Eye (tissue), 1 donor: ENCODE measurements around the gene RAB7B.
"Not testable (repeated sequence)": the region's sequence is repeated elsewhere in the genome, so short reads cannot be mapped to it uniquely, and the experiment has no call there.

Source experiments
- DNase-seq: peaks from one replicate; pipeline ENCODE4 v3.0.0-alpha.2; 2015

Gene RAB7B

DNA sequence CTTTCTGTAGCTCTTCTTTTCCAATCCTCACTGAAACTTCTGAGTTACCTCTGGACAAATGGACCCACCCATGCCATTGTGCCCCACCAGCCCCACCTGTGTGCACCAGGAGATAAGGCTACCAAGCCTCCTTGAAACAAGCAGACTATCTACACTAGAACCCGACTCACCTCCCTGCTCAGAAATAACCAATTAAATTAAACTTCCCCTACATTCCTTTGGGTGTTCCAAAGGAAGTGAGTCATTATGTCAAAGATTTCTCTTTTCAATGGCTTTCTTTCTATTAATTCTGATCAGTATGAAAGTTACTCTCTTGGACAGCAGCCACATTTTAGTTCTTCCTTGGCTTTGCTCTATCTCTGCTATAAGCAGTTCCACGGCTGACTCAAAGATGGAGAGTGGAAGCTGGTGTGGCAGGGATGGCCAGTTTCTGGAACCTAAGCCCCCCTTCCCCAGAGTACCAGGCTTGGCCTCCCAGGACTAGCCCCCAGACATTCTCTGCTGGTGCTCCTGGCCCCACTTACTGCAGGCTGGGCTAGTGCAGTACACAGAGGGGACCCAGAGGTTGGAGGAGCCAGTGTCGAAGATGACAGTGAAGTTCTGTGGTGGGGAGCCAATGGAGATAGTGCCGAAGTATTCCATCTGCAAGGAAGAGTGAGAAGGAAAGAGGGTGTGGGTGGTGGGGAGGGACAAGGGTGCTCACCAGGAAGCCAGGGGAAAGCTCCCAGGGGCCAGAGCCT lies 18.6 kb upstream of the RAB7B start:
- DNase-seq: no peak

DNA sequence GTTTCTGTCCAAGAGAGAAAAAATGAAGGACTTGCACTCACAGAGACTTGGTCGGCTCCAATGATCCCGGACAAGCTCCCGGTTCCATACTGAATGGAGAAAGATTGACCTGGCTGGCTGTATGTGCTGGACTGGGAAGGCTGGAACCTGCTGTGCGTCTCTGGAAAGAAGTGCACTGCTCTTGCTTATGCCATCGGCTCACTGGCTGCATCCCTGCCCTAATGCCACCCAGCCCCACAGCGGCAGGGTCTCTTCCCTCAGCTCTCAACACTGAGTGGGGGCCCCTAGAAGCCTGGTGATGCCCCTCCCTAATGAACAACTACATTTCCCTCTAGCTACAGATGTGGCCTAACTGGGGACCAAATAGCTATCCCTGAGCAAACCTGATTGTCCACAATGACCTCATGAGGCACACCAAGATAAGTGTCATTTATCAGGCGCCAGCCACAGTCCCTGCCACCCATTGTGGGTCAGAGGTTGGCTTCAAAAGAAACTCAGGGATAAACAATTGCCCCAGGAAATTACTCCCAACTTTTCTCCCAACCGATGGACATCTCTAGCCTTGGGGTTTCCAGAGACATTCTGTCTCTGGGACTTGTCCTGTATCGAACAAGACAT lies 17.9 kb upstream of the RAB7B start:
- no peak for DNase-seq

DNA sequence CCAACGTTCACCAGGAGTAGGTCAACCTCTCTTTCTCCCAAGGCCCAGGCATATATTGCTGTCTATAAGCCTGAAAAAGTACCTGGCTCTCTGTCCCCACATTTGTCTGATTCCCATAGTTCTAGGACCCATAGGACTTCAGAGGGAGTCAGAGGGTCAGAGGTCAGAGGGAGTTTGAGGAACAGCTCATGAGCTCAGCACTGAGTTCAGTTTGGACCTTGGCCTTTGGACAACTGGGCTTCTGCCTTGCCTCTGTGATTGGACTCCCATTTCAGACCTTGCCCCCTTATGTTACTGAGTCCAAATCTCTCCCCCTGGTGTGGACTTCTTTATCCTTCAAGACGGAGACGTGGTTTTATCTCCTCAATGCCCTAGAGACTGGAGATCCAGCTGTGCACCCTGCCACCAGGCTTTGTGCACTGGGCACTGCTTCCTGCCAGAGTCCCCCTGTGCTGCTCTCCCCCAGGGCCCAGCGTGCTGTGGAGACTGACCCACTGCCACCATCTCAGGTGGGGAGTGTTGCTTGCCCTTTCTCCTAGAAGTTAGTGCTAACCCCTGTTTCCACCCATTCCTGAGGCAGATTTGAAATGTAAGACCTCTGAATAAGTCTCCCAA lies 17.3 kb upstream of the RAB7B start:
- no peak for DNase-seq

DNA sequence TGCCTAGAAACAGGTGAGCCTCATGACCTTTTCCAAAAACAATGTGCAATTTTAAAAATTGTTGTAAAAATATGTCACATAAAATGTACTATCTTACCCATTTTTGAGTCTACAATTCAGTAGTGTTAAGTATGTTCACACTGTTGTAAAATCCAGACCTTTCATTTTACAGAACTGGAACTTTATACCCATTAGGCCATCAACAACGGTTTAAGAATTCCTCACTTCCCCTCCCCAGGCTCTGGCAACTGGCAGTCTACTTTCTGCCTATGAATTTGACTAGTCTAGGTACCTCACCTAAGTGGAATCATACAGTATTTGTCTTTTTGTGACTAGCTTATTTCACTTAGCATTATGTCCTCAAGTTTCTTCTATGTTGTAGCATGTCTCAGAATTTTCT lies 11.9 kb upstream of the RAB7B start:
- no peak for DNase-seq

DNA sequence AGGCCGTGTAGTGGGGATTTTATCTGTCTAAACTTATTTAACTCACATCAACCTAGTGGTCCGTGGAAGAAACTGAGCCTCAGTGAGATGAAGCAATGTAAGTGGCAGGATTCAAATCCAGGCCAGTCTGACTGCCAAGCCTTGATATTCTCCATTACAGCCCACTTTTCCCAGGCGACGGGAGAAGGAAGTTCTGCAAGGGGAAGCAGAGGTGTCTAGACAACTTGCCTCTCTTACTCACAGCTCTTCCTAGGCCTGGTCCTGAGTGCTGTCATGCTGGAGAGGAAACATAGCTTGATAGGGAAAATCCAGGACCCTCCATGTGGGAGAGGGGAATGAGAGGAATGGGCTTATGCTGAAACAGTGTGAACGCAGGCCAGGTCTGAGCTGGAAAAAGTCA lies 11.4 kb upstream of the RAB7B start:
- no peak for DNase-seq

DNA sequence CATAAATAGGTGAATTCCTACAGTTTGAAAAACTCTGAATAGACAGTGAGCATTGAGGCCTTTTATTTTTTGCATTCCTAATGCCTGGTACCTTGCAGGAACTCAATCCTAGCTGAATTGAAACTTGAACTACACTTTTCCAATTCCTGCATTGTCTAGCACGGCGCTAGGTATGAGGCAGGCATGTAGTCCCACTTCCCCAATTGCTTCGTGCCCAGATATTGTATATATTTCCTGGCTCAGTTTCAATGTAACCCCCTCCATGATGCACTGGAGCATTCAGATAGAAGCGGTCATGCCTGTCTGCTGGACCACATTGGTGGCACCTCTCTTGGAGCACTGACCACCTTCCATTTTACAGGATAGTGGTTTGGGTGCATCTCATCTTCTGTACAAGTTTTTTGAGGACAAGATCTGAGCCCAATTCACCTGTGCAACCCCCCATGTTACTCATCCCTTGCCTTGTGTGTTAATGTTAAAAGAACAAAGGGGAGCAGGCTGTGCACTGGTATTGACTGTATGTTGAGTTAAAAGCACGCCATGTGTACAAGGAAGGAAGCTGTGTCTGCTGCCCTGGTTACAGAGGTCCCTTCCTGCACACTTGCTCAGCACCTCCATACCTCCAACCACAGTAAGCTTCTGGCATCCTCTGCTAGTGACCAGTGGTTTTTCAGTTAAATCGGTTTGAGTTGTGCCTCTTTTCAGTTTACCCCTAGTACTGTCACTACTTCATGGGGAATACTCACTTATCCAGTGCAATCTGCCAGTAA lies 10.0 kb upstream of the RAB7B start:
- no peak for DNase-seq

DNA sequence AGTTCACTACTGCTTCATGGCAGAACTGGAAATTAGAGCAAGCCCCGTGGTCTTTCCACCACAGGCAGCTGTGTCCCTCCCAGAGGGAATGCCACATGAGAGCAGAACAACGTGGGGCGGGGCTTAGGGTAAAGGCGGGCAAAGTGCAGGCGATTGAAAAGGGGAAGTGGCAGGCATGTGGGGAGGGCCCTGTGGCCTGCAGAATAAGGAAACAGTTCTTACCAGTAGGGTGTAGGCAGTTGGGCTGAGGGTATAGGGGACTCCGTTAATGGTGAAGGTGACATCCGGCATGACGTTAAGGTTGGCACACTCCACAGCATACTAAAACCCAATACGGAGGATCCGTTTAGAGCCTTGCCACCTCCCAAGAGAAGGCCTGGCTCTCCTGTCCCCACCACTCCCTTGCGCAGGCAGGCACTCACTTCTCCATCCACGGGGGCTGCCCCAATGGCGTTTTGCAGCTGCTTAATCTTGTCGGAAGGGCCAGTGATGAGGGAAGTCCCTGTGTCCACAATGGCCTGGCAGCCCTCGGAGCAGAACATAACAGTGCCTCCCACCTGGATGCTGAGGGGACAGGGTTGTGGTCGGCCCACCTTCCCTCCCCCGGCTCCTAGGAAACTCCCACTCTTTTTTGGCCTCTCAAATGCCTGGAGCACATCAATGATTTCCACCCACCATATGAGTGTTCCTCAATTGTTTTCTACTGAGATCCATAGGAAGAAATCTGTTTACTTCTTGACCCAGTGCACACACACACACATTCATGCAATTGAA lies 9.1 kb upstream of the RAB7B start:
- no peak for DNase-seq

DNA sequence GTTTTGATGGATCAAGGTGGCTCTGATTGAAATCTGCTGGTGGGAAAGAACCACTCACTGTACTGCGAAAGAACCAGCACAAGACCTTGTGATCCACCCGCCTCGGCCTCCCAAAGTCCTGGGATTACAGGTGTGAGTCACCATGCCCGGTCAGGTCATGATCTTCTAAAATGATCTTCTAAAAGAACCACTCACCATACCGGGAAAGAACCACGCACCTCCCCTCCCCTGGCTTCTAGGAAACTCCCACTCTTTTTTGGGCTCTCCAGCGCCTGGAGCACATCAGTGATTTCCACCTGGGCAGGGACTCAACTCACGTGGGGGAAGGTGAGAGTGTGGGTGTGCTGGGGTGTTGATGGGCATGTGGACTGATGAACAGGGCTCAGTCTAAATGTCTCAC lies 7.9 kb upstream of the RAB7B start:
- no peak for DNase-seq

DNA sequence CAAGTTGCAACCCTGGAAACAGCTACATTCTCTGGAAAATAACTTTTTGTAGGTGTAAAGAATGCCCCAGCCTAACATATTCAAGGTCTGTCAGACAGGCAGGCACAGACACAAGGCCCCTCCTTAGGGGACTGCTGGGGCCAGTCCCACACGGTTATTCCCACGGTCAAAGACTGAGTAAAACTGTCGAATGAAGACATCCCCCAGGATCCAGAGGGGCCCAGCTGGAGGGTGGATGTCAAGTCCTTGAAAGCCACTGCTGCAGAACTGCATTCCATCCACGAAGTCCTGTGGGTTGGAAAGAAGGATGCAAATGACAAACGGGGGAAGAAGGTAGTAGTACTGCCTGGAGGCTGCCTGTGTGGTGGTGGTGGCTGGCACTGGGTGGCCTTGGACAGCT lies 6.9 kb upstream of the RAB7B start:
- DNase-seq: no peak

DNA sequence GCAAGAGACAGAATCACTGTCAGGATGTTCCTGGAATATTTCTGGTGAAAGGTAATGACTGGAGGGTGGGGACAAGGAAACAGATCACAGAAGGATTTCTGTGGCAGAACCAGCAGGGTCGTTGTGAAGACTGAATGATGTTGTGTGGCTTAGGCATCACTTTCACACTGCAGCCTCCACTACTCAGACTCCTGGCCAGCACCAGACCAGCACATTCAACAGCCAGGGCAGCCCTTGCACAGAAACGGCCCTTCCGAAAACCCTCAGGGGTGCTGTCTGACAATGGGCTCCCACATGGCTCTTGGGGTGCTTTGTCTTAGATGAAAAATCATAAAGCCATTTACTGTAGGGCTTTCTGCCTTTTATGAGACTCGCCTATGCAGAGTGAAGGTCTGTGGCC lies 3.8 kb upstream of the RAB7B start:
- no peak for DNase-seq

DNA sequence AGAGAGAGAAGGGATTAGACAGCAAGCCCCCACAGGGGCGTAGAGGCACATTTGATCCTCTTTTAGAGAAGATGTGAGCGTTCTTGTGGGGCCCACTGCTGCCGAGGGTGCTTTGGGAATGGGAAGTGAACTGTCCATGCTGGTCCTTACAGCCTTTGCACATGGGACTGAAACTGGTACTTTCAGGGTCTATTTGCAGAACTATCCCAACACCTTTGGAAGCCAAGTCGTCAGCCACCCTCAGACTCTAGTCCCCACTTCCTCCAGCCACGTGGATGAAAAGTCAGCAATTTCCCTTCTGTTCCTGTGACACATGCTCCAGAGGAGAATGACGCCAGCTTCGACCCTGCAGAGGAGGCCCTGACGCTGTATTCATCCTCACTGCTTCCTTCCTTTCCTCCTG lies 2.6 kb upstream of the RAB7B start:
- DNase-seq: no peak

DNA sequence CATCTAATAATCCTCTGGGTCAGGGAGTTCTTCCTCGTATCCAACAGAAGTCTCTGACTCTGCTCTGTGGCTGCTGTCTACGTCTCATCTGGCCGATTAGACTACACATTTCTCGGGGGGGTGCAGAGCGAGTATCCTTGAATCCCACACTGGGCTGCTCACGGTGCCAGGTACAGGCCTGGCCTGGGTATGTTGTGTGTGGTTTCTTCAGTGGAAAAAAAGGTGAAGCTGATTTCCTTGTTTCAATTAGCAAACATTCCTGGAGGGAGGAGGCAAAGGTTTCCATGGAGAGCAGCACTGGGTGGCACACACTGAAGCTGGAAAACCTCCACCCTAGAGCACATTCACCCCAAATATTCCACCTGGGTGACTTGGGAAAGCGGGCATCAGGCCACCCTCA lies 2.0 kb upstream of the RAB7B start:
- no peak for DNase-seq

DNA sequence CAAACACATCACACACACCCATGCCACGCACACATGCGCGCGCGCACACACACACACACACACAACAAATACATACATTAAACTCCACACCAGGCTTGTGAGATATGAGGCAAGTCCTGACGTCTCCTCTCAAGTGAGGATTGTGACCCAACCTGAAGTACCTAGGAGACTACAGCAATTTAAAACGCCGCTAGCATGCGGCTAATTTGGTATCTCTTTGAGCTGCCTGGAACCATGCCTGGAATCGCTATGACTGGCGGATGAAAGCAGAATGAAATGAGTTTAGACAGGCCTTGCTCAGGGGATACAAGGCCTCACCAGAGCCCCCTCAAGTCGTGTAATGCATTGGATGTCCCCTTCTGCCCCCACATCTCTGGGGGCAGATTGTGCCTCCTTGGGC lies 1.6 kb upstream of the RAB7B start:
- DNase-seq: peak; percentile 59

DNA sequence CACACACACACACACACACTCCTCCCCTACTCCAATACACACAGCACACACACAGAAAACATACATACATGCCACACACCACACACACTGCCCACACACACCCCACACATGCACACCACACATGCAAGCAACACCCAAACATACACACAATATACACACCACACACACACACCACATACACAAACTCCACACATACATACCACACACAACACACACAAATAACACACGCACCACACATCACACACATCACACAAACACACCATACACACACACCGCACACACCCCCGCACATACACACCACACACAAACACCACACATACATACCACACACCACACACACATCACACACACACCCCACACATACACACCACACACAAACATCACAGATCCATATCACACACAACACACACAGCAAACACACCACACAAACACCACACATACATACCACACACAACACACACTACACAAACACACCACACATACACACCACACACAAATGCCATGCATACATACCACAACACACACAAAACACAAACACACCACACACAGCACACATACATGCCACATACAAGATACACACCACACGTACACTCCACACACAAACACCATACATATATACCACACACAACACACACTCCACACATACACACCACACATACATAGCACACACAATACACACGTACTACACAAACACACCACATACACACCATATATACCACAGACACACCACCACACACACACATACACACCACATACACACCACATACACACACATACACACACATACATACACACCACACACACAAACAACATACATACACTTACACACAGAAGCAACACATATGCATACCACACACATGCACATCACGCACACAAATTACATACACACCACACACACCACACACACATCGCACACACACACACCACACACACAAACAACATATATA lies 932 bp upstream of the RAB7B start:
- DNase-seq: no peak

DNA sequence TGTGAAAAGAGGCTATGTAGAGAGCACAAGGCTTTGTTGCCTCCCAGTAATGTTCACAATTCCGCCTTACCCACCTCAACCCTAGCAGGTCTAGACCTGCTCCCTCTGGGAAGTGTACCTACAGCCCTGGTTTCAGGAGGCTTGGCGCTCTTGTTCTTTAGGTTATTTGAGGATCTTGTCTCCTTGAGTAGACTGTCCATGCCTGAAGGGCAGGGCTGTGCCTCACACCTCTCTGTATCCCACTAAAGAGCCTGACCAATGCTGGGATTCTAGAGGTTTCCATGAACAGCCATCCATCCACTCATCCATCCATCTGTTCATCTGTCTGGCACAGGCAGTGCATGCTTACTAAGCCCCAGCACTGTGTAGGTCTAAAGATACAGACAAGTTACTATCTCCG lies 1.0 kb downstream of the RAB7B start:
- DNase-seq: no peak

DNA sequence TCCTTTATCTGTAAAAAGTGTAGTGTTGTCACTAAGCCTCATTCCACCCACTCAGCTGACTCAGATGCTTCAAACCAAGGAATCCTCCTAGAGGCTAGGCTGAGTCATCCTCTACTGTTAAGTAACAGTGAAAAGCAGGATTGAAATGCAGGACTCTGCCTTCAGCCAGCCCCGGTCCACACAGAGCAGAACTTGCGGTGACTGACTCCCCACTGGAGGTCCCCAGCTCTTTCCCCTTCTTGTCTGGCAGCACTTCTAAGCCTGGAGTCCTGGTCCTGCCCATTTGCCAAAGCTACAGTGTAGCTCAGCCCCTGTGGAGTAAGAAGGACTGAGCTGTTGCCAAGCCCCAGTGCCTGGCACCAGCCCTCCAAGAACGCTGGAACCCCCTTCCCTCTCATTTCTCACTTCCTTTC lies 1.7 kb downstream of the RAB7B start:
- DNase-seq: no peak

DNA sequence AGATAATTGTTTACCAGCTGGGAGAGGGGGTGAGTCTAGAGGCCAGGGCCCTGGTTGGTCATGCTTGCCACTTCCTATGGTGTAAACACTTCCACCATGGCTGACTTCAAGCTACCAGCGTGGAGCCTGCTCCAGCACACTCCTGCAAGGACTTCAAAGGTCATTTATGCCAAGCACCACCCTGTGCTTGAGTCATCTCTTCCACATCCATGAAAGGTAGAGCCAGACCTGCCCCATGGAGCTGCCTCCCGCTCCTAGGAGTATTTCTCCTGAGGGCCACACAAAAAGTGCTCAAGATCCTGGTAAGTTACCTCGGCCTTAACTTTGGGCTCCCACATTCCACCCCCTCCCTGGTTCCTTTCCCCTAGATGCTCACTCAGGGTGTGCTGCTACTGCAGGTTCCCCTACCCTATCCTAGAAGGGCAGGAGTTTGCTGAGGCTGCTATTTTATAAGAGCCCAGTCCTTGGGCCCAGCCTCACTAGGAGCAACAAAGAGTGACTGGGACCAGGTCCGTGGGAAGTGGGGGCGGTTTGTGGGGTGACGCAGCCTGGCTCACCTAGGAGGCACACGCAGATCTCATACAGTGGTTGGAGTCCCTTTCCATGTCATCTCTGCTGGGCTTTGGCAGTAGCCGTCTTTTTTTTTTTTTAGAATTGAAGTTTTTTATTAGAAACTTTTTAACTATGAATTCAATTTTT lies 2.4 kb downstream of the RAB7B start:
- DNase-seq: no peak

DNA sequence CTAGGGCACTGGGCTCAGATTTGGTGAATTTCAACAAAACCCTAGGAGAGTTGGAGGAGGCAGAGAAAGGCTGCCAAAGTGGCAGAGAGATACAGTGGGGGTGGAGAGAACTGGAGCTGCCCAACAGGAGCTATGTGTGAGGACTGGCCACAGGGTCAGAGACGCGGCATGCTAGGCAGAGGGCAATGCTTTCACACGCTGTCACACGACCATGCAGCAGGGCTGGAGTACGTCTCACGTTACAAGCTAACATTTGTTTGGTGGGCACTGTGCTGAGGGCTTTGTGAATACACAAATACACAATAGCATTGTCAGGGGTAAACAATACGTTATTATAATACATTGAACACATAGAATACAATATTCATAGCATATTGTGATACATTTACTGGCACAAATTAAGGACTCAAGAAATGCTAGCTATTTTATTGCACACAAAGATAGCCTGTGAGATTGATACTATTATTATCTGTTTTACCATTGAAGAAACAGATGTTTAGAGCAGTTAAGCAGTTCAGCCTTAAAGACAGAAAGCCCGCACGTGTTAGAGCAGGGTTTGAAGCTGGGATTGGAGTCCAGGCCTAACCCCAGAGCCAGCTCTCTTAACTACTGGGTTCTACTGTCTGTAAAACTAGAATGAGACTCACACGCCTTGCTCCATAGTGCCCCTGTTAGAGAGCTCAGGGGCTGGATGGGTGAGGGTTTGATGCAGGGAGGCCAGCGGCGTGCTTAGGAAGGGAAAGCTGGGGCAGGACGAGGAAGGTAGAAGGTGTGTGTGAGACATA lies 4.5 kb downstream of the RAB7B start:
- peak; percentile 59 for DNase-seq

DNA sequence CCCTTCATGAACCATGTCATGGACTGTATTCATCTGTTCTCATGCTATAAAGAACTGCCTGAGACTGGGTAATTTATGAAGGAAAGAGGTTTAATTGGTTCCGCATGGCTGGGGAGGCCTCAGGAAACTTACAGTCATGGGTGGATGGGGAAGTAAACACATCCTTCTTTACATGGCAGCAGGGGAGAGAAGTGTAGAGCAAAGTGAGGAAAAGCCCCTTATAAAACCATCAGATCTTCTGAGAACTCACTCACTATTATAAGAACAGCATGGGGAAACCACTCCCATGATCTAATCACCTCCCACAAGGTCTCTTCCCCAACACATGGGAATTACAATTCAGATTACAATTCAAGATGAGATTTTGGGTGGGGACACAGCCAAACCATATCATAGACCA lies 6.6 kb downstream of the RAB7B start:
- not testable (repeated sequence) for DNase-seq

DNA sequence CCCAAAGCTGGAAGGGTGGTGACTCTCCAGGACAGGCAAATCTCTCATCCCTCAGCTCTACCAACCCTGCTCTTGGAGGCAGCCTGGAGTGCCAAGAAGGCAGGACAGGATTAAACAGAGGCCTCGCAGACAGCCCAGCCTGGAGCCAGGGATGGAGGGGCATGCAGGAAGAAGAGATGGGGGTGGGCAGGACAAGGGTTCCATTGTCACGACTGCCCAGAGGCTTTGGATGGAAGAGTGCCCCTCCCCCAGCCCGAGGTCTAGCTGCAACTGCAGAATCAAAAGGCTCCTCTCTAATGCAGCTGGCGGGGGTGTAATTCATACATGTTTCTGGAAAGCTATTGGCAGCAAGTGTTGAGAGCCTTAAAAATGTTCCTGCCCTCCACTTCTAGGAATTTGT lies 8.8 kb downstream of the RAB7B start:
- peak; percentile 71 for DNase-seq
